NCI-H2171 (cell line): Measurements from ENCODE around the gene FAM78A.
A peak's percentile ranks its signal among the peaks of the same experiment; 100 is the strongest.
"Not testable (repeated sequence)": the region's sequence is repeated elsewhere in the genome, so short reads cannot be mapped to it uniquely, and the experiment has no call there.

Source experiments
- DNase-seq: peaks from one replicate; lab custom pipeline; 2025; lab: John Stamatoyannopoulos, UW

FAM78A gene

DNA sequence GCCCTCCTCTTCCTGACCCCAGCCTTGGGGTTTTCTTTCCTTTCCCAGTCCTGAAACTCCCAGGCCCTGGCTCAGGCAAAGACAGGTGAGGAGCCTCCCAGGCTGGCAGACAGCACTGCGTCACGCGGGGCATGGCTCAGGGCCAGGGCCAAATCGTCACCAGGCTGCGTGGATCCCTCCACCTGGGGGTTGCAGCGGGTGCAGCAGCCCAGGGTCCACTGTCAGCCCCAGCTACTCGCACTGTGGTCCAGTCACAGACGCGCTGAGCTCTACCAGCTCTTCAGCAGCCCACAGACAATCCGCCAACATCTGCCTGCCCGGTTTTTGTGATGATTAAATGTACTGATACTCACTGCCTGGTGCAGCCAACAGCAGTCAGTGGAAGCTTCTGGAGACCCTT, 12.1 kb downstream of the FAM78A start:
- DNase-seq = no peak

DNA sequence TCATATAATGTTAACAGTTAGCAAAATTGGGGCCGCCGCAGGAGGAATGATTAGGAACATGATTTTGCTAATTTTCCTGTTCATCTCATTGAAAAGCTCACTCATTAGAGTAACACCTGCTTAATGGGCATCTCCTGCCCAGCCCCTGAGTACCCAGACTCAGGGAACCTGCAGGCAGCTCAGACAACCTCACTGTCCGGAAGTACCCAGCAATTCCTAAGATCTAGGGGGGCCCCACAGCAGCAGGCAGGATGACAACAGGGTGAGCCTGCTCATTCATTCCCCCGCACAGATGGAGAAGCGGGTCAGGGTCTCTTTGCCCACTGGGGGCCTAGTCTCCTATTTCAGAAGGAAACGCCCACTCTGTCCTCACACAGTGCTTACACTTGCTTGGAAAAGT, 12.6 kb downstream of the FAM78A start:
- no peak for DNase-seq

DNA sequence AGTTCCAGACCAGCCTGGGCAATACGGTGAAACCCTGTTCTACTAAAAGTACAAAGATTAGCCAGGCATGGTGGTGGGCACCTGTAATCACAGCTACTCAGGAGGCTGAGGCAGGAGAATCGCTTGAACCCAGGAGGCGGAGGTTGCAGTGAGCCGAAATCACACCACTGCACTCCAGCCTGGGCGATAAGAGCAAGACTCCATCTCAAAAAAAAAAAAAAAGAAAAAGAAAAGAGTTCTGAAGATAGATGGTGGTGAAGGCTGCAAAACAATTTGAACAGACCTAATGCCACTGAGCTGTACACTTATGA, 13.3 kb downstream of the FAM78A start:
- DNase-seq = not testable (repeated sequence)

DNA sequence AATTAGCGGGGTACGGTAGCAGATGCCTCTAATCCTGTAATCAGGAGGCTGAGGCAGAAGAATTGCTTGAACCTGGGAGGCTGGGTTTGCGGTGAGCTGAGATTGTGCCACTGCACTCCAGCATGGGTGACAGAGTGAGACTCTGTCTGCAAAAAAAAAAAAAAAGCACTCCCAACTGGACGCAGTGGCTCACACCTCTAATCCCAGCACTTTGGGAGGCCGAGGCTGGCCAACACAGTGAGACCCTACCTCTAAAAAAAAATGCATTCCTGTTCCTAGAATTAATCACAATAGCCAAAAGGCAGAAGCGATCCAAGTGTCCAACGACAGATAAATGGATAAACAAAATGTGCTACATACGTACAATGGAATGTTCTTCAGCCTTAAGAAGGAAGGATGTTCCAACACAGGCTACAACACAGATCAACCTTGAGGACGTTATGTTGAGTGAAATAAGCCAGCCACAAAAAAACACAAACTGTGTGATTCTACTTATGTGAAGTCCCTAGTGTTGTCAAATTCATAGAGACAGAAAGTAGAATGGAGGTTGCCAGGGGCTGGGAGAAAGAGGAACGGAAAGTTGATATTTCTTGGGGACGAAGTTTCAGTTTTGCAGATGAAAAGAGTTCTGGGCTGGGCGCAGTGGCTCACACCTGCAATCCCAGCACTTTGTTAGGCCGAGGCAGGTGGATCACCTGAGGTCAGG, 13.8 kb downstream of the FAM78A start:
- no peak for DNase-seq

DNA sequence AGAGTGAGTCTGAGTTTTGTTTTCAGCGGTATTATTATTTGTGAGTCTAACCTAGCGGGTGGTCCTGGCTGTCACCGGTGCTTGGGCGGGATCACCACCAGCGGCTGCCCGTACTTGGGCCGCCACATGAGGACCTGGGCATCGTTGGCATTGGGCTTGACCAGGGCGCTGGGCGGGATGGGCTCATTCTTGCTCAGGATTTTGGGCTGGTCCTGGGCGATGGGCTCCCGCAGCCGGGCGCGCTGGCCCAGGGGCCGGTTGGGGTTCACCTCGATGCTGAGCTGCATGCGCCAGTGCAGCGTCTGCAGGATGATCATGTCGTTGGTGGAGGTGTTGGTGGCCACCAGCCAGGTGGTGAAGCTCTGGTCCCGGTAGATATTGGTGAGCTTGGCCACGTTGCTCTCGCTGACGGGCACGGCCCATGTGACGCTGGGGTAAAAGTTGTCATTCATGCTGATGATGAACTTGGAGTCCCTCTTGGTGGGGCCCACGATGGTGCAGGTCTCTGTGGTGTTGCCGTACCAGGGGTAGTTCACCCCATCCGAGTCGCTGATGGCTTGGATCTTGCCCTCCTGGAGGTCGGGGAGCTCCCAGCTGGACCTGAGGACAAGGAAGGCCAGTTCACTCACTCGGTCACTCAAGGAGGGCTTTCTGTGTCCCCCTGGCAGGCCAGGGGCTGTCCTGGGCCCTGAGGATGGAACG, 15.4 kb downstream of the FAM78A start:
- no peak for DNase-seq

DNA sequence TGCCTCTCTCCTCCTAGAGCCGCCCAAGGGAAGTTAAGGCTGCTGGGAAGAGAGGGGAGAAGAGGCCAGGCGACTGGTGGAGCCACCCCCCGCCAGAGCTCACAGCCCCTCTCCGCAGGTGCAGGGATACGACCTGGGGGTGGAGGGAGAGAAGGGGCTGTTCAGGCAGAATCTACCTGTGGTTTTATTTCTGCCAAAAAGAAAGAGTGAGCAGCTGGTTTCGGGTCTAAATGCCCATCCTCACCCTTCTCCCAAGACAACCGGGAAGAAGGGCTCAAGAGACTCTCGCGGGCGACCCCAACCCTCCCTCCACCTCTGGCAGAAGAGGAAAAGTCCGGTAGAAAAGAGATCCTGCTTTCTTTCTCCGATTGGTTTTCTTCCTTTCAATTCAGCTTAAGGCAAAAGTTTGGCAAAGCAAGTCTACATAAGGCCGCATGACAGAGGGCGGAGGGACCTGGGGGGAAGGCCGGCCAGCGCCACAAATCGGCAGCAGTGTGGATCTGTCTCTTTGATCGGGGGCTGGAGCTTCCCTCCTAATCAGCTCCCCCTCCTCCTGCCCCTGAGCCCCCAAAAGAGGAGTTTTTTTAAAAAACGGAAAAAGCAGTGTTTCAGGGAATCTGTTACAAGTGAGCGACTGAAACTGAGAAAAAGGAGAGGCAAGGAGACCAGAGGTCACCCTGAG, 16.3 kb downstream of the FAM78A start:
- no peak for DNase-seq

DNA sequence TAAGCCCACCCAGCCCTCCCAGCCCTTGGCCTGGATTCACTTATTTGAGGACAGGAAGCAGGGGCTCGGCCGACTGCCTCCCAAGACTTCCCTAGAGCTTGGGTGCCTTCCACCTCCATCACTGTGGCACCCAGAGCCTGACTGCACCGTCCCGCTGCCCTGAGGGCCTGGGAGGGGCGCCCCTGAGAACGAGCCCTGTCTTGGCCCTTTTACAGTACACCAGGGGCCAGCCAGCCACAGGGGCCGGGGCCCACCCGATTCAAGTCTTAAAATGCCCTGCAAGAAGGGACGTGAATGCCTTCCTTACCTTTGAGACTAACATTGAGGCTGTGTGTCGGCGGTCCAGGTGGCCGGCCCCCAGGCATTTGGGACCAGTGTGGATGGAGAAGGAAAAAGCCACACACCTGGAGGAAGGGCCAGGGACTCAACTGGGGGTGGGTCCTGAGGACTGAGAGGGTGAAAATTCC, 16.8 kb downstream of the FAM78A start:
- DNase-seq = no peak

DNA sequence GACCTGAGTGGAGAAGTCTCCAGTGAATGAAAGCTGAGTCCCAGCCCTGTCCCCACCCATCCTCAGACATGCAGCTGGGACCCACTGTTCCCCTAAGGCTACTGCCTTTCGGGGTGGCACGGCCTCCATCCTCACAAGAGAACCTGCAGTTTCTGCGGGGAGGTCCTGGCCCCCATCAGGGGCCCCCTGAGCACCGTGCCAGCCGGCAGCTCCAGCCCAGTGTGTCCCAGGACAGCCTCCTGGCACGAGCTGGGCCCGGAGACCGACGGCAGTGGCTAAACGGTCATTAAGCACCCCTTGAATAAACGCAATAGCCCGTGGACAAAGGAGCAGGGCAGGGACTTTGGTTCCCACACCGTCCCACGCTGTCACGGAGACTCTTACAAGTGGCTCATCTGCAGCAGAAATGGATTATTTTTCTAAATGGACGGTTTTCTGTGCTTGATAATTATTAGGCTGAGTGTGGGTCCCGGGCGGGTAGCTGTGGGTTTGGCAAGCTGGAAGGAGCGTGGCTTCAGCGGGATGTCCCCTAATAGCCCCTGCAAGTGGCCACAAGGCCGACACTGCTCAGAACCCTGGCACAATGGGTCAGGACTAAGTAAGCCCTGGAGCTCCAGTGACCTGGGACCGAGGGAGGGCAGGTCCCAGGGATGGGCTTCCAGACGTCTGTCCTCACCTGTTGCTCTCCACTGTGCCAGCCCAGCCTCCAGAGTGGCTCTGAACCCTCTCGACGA, 17.4 kb downstream of the FAM78A start:
- DNase-seq = no peak

DNA sequence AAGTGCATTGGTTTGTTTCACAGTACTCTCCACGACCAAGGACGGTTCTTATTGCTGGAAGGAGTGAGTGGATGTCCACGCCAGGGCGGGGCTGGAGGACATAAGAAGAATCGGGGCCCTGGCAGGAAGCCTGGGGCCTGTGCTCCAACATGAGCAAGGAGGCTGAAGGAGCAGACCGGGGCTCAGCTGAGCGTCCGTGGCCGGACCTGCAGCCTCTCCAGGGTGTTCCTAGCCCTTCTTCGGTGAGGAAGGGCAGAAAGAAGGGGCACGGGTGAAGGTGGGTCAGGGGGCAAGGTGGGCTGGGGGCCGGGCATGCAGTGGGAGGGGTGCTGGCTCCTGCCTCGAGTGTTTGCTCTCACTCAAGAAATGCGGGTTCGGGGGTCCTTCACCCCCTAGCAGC, 18.1 kb downstream of the FAM78A start:
- no peak for DNase-seq

DNA sequence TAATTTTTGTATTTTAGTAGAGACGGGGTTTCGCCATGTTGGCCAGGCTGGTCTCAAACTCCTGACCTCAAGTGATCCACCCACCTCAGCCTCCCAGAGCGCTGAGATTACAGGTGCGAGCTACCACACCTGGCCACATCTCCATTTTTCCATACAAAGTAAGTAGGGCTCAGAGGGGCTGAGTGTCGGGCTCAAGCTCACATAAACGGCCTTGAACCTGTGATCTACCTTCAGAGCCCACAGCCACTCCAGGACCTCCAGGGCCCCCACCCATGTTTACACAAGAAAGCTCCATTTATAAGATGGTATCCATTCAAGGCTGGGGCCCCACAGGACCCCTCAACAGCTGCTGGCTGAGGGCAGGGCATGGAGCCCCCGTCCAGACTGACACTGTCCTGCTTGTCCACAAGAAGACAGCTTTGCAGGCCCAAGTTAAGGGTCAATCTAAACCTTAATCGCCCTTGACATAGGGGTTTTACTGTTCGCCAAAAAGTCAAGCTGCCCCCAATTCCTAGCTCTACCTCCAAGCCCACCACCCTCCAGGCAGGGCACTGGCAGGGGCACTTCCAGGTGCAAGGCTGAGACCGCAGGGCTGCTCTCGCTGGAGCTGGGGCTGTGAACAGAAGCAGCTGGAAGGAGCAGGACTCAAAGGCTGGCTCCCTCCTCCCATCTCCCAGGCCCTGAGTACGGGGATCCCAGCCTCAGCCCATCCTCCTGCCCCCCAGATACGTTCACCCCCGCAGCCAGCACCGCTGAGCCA, 18.9 kb downstream of the FAM78A start:
- DNase-seq = no peak

DNA sequence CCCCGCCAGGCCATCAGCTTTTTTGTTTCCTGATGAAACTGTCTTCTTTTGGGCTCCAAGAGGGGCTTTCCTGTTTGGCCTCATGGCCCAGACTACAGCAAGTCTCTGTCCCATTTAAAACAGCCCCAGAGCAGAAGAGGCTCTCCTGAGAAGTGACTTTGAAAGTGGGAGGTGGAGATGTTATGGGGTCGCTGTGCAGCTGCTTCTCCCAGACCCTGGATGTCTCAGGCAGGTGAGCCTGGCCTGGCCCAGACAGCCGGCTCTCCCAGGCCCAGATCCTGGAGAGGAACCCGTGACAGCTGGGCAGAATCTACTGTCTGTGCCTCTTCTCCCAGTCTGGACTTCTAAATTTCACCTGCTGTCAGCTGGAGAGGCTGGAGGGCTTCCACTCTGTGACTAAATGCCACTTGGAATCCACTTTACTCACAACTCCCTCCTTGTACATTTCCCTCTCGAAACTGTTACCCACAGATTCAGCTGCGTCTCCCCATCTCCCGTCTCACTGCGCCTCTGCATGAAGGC, 20.6 kb downstream of the FAM78A start:
- DNase-seq = no peak

DNA sequence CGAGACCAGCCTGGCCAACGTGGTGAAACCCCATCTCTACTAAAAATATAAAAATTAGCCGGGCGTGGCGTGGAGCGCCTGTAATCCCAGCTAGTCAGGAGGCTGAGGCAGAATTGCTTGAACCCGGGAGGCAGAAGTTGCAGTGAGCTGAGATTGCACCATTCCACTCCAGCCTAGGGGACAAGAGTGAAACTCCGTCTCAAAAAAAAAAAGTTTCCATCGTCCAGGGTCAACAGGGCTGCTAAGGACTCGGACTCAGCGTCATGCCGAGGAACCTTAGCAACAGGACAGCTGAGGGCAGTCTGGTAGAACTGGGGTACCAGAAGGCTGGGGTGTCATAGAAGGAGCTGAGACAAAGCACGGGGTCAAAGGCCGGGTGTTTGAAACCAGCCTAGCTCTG, 21.7 kb downstream of the FAM78A start:
- no peak for DNase-seq

DNA sequence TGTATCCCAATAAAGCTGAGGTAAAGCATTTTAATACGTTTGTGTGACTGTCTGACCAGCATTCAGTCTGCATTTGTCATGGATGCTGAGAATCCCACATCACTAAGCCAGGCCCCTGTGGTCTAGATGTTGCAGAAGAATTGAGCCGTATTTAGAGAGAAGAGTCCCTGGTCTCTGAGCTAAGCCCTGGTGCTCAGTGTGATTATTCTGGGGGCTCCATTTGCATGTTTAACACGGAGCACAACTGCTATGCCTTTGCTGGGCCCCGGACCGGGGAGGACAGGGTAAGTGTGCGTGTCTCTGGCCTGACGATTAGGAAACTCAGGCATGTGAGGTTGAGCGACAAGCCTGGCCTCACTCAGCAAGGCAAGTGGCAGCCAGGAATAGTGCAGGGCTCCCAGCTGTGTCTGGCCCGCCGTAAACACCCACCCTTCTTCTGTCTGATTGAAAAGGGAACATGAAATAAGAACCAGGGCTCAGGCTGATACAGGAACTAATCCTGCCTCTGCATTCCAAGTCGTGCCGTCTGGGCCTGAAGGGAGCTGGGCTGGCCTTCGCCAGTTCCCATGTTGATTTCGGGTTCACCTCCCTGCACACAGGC, 22.3 kb downstream of the FAM78A start:
- DNase-seq = no peak

DNA sequence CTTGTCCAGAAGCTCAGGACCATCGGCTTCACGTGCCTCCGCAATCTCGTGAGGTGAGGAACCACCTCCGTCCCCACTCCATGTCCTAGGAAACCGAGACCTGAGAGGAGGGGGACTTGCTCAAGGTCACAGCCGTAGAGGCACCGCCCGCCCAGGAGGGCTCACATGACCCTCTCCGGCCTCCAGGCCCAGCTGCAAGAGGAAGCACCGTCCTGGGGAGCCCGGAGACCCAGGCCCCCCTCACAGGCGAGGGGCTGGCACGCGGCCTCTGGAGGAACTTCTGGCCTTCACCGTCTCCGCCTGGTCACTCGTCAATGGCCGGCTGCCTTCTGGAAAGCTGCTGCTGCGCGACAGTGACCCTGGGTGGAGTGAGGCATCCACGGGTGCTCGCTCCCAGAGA, 24.2 kb downstream of the FAM78A start:
- no peak for DNase-seq

DNA sequence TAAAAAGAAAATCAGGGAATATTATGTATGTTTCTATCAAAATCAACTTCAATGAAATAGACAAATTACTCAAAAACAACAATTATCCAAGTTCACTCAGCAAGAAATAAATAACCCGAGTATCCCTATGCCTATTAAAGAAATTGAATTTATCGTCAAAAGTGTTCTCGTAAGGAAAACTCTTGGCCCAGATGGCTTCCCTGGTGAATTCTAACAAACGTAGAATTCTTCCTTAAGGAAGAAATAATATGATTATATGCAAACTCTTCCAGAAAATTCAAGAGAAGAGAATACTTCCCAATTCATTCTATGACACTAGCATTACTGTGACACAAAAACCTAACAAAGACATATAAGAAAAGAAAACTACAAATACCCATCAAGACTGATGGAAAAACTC, 29.7 kb downstream of the FAM78A start:
- no peak for DNase-seq

DNA sequence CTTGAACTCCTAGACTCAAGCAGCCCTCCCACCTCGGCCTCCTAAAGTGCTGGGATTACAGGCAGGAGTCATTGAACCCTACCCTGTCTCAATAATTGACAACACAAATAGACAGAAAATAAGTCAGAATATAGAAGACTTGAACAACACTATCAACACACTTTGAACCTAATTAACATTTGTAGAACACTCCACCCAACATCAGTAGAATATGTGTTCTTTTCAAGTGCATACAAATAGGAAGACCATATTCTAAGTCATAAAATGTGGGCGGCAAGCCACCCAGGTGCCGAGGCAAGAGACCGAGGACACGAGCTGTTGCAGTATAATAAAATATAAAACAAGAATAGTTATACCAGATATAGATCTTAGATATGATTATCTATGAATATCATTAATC, 32.0 kb downstream of the FAM78A start:
- DNase-seq = not testable (repeated sequence)

DNA sequence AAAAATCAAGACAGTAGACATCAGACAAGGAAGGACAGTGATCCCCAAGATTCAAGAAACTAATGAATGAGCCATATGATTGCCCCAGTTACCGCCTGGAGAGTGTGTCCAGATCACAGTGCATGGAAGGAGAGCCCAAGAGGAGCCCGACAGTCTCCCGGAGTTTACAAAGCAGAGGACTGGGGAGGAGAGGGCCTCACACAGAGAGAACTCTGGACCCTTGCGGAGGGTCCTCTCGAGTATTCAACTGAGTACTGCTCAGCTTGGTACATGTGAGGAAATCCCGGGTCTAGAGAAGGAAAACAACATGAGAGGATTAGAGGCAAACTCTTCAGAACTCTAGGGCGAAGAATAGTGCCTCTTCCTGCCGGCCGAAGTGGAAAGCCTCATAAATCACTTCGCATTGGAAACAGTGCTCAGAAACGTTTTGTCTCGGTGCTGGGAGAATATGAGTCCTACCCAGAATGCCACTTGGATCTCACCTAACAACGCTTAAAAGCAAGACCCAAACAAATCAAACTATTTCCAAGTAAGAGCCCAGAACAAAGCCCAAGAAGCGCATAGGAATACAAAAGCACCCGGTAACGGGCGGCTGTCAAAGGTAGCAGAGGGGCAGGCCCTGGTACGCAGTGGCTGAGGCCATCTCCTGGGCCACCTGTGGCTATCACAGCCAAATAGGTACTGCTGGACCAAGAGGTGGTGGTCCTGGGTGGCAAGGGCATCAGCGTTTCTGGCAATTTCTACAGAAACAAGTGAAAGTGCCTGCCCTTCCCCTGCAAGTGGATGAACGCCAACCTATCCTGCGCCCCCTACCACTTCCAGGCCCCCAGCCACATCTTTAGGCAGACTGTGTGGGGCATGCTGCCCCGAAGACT, 36.0 kb downstream of the FAM78A start:
- no peak for DNase-seq

DNA sequence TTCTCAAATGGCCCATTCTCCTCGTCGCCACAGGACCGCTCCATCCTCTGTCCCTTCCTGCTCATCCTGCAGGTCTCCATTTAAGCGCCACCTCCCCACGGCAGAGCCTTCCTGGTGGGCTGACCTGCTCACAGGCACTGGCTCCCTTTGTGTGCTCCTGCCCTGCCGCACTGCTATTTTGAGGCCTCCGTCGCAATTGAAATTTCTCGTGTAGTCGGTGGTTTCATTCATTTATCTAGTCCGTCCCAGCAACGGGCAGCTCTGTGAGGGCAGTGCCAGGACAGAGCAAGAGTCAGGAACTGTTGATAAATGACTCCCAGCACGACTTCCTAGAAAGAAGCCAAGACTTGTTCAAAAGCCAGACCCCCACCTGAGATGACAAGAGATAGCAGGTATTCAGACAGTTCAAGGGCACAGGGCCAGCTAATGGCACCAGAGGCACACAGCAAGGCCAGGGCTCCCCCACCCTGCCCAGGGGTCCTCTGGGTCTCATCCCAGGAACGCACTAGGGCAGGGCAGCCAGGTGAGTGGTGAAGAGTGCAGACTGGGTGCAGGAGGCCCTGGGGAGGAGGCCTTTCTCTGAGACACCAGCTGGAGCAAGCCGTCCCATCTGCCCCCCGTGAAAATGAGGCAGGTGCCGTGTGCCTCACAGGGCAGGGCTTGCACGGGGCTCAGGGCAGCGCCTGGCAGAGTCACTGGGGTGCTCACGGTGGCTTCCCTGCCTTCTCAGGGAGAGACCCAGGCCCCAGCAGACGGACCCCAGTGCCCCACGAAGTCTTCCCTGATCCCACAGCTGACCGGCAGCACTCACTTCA, 36.9 kb downstream of the FAM78A start:
- DNase-seq = peak; percentile 72

DNA sequence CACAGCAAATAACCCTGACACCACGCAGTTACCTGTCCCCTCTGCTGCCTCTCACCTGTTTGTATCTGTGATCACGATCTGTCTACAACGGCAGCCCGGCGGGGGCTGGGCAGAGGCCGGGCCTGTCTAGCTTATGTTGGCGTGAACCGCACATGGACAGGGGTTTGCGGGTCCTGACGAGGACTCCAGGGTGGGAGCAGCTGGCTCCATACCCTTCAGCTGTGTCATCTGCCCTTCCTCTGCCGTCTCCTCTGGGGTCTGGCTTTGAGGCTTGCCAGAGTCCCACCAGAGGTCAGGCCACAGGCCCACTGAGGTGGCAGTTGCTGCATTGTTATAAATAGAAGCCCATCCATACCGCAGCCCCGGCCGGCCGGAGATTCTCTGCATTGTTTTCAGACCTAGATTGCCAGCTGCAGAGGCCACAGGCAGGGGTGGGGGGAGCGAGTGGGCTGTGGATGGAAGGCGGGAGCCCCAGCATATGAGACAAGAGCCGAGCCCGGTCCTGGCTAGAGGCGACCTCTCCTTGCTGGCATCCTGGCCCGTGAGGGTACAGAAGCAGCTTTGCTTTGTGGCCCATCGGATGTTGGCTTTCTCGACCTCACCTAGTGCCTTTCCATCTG, 37.8 kb downstream of the FAM78A start:
- no peak for DNase-seq
